Measurements from ENCODE around the gene ARHGAP27.

The ARHGAP27 gene

GRCh38 chr17:45430738-45431530 is 1.7 kb downstream of the ARHGAP27 start:
- in situ Hi-C loops (cut with MboI; ENCODE audit: low sequenced_read_pairs) = no loop called here

GRCh38 chr17:45430006-45430737 is 2.5 kb downstream of the ARHGAP27 start:
- in situ Hi-C loops (cut with MboI; ENCODE audit: low sequenced_read_pairs) = no loop called here

- in situ Hi-C loops (cut with MboI; ENCODE audit: low sequenced_read_pairs) = no loop called here
Observed at GRCh38 chr17:45429339-45430005, 3.2 kb downstream of the ARHGAP27 start.

- in situ Hi-C loops (cut with MboI; ENCODE audit: low sequenced_read_pairs) = no loop called here
Observed at GRCh38 chr17:45428931-45429338, 3.7 kb downstream of the ARHGAP27 start.

- in situ Hi-C loops (cut with MboI; ENCODE audit: low sequenced_read_pairs) = no loop called here
Observed at GRCh38 chr17:45428050-45428617, 4.5 kb downstream of the ARHGAP27 start.

GRCh38 chr17:45427181-45427835 is 5.4 kb downstream of the ARHGAP27 start:
- in situ Hi-C loops (cut with MboI; ENCODE audit: low sequenced_read_pairs) = no loop called here

GRCh38 chr17:45426561-45426960 is 6.1 kb downstream of the ARHGAP27 start:
- in situ Hi-C loops (cut with MboI; ENCODE audit: low sequenced_read_pairs) = no loop called here

- in situ Hi-C loops (cut with MboI; ENCODE audit: low sequenced_read_pairs) = no loop called here
Observed at GRCh38 chr17:45425984-45426413, 6.7 kb downstream of the ARHGAP27 start.

- in situ Hi-C loops (cut with MboI; ENCODE audit: low sequenced_read_pairs) = no loop called here
Observed at GRCh38 chr17:45425125-45425983, 7.3 kb downstream of the ARHGAP27 start.

- in situ Hi-C loops (cut with MboI; ENCODE audit: low sequenced_read_pairs) = no loop called here
Observed at GRCh38 chr17:45424769-45425124, 7.9 kb downstream of the ARHGAP27 start.

- in situ Hi-C loops (cut with MboI; ENCODE audit: low sequenced_read_pairs) = no loop called here
Observed at GRCh38 chr17:45423975-45424335, 8.7 kb downstream of the ARHGAP27 start.

- in situ Hi-C loops (cut with MboI; ENCODE audit: low sequenced_read_pairs) = no loop called here
Observed at GRCh38 chr17:45423304-45423974, 9.2 kb downstream of the ARHGAP27 start.

- in situ Hi-C loops (cut with MboI; ENCODE audit: low sequenced_read_pairs) = no loop called here
Observed at GRCh38 chr17:45414990-45415881, 17.4 kb downstream of the ARHGAP27 start.

GRCh38 chr17:45413498-45413923 is 19.2 kb downstream of the ARHGAP27 start:
- in situ Hi-C loops (cut with MboI; ENCODE audit: low sequenced_read_pairs) = no loop called here

- in situ Hi-C loops (cut with MboI; ENCODE audit: low sequenced_read_pairs) = no loop called here
Observed at GRCh38 chr17:45411348-45412105, 21.1 kb downstream of the ARHGAP27 start.

GRCh38 chr17:45410144-45411091 is 22.3 kb downstream of the ARHGAP27 start:
- in situ Hi-C loops (cut with MboI; ENCODE audit: low sequenced_read_pairs) = no loop called here

- in situ Hi-C loops (cut with MboI; ENCODE audit: low sequenced_read_pairs) = no loop called here
Observed at GRCh38 chr17:45409659-45410076, 23.0 kb downstream of the ARHGAP27 start.

Data from HL-60/S4 treated with retinoic acid at 250 ng/mL for 4 days and 3 days (cell line).